ENCODE measurements around the gene SLC35E4.
A peak's percentile ranks its signal among the peaks of the same experiment; 100 is the strongest.
"Not testable (repeated sequence)": the region's sequence is repeated elsewhere in the genome, so short reads cannot be mapped to it uniquely, and the experiment has no call there.

Gene SLC35E4

DNA sequence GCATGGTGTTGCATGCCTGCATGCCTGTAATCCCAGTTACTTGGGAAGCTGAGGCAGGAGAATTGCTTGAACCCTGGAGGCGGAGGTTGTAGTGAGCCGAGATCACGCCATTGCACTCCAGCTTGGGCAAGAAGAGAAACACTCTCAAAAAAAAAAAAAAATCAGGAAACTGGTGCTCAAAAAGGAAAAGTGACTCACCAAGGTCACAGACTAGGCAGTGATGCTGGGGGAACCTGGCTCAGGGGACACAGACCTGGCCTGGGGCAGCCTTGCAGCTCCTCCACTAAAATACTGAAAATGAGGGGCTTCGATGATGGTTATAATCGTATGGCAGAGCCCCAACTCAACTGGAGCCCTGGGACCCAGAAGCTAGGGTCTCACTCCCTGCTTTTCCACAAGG, 8.1 kb upstream of the SLC35E4 start:
- Histone ChIP-seq H3K36me3 (no peaks in the 10 kb centered on the region), H3K4me2 (no peak overlapping the region), H3K9me3 (no peaks in the 10 kb centered on the region), H3K4me1 (peaks cover 15% of the 10 kb centered on the region), H3K4me3 (no peak overlapping the region), H3K27ac (no peak overlapping the region), H3K9ac (no peak overlapping the region), H4K20me1 (no peaks in the 10 kb centered on the region), H3K27me3 (no peaks in the 10 kb centered on the region)
- TF ChIP-seq Cebpa-rat (IDR thresholded peaks at IDR 0.05): no peak

DNA sequence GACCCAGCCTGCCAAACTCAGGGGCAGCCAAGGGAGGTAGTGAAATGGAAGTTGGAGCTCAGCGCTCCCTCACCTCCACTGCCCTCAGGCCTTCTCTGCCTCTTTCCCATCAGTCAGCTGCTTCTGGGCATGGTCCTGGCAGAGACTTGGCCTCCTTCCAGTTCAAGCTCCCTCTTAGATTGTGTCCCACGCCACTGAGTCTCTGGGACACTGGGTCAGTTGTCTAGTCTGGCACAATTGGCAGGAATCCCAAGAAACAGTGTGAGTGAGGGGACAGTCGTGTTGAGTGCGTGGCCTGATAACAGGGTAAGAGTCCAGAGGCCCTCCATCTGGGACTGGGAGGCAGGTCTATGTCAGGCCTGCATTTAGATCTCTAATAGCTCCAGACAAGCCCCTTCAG, 7.1 kb upstream of the SLC35E4 start:
- no peak for TF ChIP-seq Cebpa-rat (IDR thresholded peaks at IDR 0.05)
- H3K27me3 ChIP-seq: no peaks in the 10 kb centered on the region
- H3K27ac ChIP-seq: no peak overlapping the region

DNA sequence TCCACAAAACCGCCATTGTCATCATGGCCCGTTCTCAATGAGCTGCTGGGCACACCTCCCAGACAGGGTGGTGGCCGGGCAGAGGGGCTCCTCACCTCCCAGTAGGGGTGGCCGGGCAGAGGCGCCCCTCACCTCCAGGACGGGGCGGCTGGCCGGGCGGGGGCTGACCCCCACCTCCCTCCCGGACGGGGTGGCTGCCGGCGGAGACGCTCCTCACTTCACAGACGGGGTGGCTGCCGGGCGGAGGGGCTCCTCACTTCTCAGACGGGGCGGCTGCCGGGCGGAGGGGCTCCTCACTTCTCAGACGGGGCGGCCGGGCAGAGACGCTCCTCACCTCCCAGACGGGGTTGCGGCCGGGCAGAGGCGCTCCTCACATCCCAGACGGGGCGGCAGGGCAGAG, 4.1 kb upstream of the SLC35E4 start:
- H3K4me2 ChIP-seq, H3K9ac ChIP-seq, H4K20me1 ChIP-seq, H3K9me3 ChIP-seq, H3K27me3 ChIP-seq, H3K4me3 ChIP-seq, H3K36me3 ChIP-seq, H3K27ac ChIP-seq: not testable (repeated sequence)
- peaks cover 27% of the 10 kb centered on the region for H3K4me1 ChIP-seq

More for the DNA sequence above, 7.1 kb upstream of the SLC35E4 start:
- no peak overlapping the region for H3K9ac ChIP-seq
- H3K4me2 ChIP-seq: no peak overlapping the region
- H3K36me3 ChIP-seq: no peaks in the 10 kb centered on the region
- H3K9me3 ChIP-seq: no peaks in the 10 kb centered on the region
- no peak overlapping the region for H3K4me3 ChIP-seq
- H3K4me1 ChIP-seq: peaks cover 15% of the 10 kb centered on the region
- no peaks in the 10 kb centered on the region for H4K20me1 ChIP-seq

DNA sequence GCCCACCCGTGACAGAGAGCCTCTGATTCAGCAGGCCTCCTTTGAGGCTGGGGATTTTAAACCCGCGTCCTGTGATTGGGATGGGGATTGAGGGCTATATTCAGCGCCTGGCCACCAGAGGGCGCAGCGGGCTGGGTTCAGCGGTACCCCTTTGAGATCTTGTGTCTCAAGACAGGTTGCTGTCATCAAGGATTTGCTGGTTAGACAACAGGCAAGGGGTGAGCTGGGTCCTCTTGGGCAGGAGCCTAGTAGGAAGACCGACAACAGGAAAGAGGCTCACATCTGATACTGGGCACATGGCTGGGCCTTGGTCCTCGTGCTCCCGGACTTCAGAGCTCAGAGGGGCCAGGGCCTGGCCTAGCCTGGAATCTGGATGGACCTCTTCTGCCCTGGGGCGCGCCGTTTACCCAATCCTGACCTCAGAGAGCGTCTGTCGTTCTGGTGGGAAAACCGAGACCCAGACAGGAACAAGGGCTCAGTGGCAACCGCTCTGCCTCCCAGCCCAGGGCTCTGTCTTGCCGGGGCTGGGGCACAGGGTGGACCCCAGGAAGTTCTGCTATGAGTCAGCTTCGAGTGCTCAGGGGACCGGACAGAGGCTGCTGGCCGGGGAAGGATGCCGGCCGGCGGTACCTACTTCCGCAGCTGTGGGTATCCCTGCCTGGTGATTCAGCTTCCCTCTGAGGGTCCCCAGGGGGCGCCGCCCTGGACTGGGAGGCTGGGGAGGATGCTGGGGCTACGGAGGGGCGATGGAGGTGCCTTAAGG, 929 bp upstream of the SLC35E4 start:
- no peaks in the 10 kb centered on the region for H3K27me3 ChIP-seq
- H3K4me3 ChIP-seq: peak overlapping the region; percentile 76
- H3K9ac ChIP-seq: peak overlapping the region; percentile 75
- H3K36me3 ChIP-seq: peaks cover 7% of the 10 kb centered on the region; the same call in 1 of the 2 replicates
- peaks cover 37% of the 10 kb centered on the region for H3K4me1 ChIP-seq
- no peaks in the 10 kb centered on the region for H4K20me1 ChIP-seq
- peak overlapping the region; percentile 98 for H3K4me2 ChIP-seq
- no peak for TF ChIP-seq Cebpa-rat (IDR thresholded peaks at IDR 0.05)
- peak overlapping the region; percentile 69 for H3K27ac ChIP-seq
- H3K9me3 ChIP-seq: peaks cover 18% of the 10 kb centered on the region

DNA sequence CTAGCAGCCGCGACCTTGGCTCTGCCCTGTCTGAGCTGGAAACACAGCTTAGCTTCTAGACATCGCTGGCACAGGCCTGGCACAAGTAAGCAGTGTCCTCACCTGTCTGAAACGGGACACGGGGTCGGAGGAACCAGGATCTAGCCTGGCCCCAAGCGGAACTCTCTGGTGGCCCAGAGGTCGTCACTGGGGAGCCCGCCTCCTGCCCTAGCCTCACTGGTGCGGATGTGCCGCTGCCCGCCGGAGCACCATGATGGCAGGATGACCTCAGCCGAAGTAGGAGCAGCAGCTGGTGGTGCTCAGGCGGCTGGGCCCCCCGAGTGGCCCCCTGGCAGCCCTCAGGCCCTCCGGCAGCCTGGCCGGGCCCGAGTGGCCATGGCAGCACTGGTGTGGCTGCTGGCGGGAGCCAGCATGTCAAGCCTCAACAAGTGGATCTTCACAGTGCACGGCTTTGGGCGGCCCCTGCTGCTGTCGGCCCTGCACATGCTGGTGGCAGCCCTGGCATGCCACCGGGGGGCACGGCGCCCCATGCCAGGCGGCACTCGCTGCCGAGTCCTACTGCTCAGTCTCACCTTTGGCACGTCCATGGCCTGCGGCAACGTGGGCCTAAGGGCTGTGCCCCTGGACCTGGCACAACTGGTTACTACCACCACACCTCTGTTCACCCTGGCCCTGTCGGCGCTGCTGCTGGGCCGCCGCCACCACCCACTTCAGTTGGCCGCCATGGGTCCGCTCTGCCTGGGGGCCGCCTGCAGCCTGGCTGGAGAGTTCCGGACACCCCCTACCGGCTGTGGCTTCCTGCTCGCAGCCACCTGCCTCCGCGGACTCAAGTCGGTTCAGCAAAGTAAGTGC, 871 bp downstream of the SLC35E4 start:
- peaks cover 19% of the 10 kb centered on the region for H3K9me3 ChIP-seq
- peak overlapping the region; percentile 76 for H3K4me3 ChIP-seq
- peak overlapping the region; percentile 74 for H3K27ac ChIP-seq
- H3K4me2 ChIP-seq: peak overlapping the region; percentile 98
- H3K27me3 ChIP-seq: no peaks in the 10 kb centered on the region
- no peaks in the 10 kb centered on the region for H4K20me1 ChIP-seq
- peak overlapping the region; percentile 80 for H3K9ac ChIP-seq
- H3K36me3 ChIP-seq: peaks cover 7% of the 10 kb centered on the region; the same call in 1 of the 2 replicates
- peaks cover 37% of the 10 kb centered on the region for H3K4me1 ChIP-seq
- TF ChIP-seq Cebpa-rat (IDR thresholded peaks at IDR 0.05): no peak

DNA sequence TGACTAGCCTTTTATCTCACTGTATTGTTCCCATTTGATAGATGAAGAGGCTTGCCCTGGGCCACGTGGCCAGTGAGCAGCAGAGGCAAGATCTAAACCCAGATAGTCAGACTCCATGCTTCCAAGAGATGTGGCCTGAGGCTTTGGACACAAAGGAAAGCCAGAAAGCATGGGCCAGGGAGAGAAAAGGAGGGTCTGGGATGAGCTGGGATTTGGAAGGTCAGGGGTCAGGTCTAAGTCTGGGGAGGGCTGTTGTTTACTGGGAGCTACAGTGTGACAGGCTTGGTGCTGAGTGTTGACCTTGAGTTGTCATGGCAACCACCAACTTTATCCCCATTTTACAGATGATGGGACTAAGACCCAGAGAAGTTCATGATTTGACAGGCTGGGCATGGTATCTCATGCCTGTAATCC, 2.1 kb downstream of the SLC35E4 start:
- Histone ChIP-seq H3K4me3 (no peak overlapping the region), H3K4me2 (peak overlapping the region; percentile 98)

DNA sequence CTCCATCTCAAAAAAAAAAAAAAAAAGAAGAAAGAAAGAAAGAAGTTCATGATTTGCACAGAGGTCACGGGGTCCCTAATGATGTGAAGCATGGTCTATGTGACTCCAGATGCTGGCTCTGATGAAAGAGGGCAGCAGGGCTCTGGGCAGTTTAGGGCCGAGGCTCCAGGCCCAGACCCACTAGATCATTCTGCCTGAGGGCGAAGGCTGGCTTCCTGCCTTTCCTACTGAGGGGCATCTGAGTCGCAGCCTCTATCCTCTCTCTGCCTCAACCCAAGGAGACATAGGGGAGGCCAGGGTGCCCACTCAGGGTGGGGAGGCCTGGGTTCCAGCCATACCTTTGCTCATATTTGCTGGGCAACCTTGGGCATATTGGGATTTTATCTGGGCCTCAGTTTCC, 4.8 kb downstream of the SLC35E4 start:
- Histone ChIP-seq H3K27ac (no peak overlapping the region), H3K9me3 (peaks cover 19% of the 10 kb centered on the region), H3K36me3 (peaks cover 7% of the 10 kb centered on the region; the same call in 1 of the 2 replicates), H4K20me1 (no peaks in the 10 kb centered on the region), H3K27me3 (no peaks in the 10 kb centered on the region), H3K9ac (no peak overlapping the region), H3K4me3 (no peak overlapping the region), H3K4me1 (peaks cover 23% of the 10 kb centered on the region), H3K4me2 (no peak overlapping the region)
- no peak for TF ChIP-seq Cebpa-rat (IDR thresholded peaks at IDR 0.05)

More for the DNA sequence above, 2.1 kb downstream of the SLC35E4 start:
- no peaks in the 10 kb centered on the region for H3K27me3 ChIP-seq
- H3K4me1 ChIP-seq: peaks cover 37% of the 10 kb centered on the region
- no peaks in the 10 kb centered on the region for H4K20me1 ChIP-seq
- no peak overlapping the region for H3K9ac ChIP-seq
- peaks cover 19% of the 10 kb centered on the region for H3K9me3 ChIP-seq
- no peak overlapping the region for H3K27ac ChIP-seq
- TF ChIP-seq Cebpa-rat (IDR thresholded peaks at IDR 0.05): no peak
- peaks cover 7% of the 10 kb centered on the region; the same call in 1 of the 2 replicates for H3K36me3 ChIP-seq

DNA sequence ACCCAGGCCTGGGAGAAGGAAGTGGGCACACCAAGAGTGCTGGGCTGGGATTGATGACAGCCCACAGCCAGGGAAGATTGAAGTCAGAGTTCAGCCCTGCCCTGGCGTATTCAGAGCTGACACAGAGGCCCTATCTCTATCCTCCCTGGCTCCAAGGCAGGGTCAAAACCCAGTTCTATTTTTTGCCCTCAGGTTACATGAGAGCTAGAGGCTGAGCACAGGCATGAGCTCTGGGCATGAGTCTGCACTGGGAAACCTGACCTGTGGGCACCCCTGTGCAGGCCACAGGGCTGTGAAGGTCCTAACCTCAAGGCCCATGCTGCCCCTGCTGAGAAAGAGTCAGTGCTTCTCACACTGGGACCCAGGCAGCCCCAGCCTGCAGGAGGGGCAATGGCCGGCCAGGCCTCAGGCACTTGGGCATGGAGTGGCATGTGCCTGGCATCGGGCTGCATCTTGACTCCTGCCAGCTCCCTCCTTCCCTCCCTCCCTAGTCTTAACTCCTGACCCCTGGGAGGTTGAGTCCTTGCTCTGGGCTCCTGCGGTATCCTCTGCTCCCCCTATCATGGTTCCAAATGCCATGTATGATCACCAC, 5.4 kb downstream of the SLC35E4 start:
- TF ChIP-seq Cebpa-rat (IDR thresholded peaks at IDR 0.05): no peak

DNA sequence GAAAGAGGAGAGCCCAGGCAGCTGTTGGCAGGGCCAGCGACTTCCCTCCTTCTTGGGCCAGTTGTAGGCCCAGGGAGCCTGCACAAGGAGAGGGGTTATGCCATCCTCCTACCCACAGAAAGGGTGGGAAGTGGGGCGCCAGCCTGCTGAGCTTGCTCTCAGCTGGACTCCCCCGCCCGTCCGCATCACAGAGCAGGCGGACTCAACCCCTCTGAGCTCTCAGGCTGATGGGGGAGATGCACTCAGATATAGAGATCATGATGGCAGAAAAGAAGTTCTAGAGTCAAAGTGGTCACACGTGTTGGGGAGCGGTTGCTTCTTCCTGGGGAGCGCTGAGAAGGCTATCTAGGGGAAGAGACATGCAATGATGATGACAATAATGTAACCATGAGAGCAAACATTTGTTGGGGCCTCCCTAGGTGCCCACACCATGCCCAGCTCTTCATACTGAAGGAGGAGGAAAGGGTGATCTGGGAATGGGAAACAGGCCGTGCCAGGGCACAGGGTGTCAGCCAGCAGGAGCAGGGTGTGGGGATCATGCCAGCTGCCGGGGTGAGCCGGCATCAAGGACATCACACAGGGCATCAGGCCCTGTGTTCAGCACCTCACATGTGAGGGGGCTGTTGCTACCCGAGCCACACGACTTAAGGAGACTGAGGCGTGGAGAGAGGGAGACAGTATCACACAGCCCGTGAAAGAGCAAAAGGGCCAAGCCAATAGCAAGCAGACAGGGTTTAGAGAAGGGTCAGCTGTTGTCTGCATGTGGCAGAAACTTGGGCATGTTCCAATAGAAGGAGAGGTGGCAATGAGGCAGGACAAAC, 7.7 kb downstream of the SLC35E4 start:
- H3K36me3 ChIP-seq: peaks cover 7% of the 10 kb centered on the region; the same call in 1 of the 2 replicates
- no peaks in the 10 kb centered on the region for H4K20me1 ChIP-seq
- no peak overlapping the region for H3K9ac ChIP-seq
- peaks cover 14% of the 10 kb centered on the region for H3K9me3 ChIP-seq
- TF ChIP-seq Cebpa-rat (IDR thresholded peaks at IDR 0.05): no peak
- no peaks in the 10 kb centered on the region for H3K27me3 ChIP-seq
- no peak overlapping the region for H3K4me2 ChIP-seq
- no peak overlapping the region for H3K27ac ChIP-seq
- no peaks in the 10 kb centered on the region for H3K4me1 ChIP-seq
- no peak overlapping the region for H3K4me3 ChIP-seq

More for the DNA sequence above, 5.4 kb downstream of the SLC35E4 start:
- Histone ChIP-seq H3K9me3 (peaks cover 19% of the 10 kb centered on the region), H3K4me3 (no peak overlapping the region), H3K27me3 (no peaks in the 10 kb centered on the region), H3K4me2 (no peak overlapping the region), H4K20me1 (no peaks in the 10 kb centered on the region), H3K4me1 (peaks cover 20% of the 10 kb centered on the region), H3K9ac (no peak overlapping the region), H3K27ac (no peak overlapping the region), H3K36me3 (peaks cover 7% of the 10 kb centered on the region; the same call in 1 of the 2 replicates)
